CD4-positive, alpha-beta T cell (primary cell): ENCODE measurements around the gene NOS3. TPM values are rescaled to one million over a fixed set of nuclear protein-coding genes. Genes with fewer than 3 reads are reported as not detected.

Source experiments
- ATAC-seq: fragments of 200-7000 bp; cut with Tn5 transposase; one replicate; pipeline ENCODE4 v1.10.0; 2022; ENCODE audit warnings: mild to moderate bottlenecking; ENCODE audit not compliant: poor library complexity
- CTCF ChIA-PET: fragments of 350-600 bp; sonication (Branson Sonifier 250); formaldehyde crosslinking; loops from one replicate; lab custom pipeline; 2021; ENCODE audit warnings: antibody characterized with exemption, inconsistent platforms; lab: Charles Lee
- POLR2A ChIA-PET: fragments of 350-600 bp; sonication (Branson Sonifier 250); formaldehyde crosslinking; loops from one replicate; lab custom pipeline; 2021; ENCODE audit warnings: antibody characterized with exemption, inconsistent platforms; lab: Charles Lee
- DNase-seq, 14 experiments: peaks; one replicate each; pipeline ENCODE4 v3.0.0-alpha.2; 2013 to 2020; ENCODE audit warnings: mixed read lengths in 2 of 14
- H3K27ac ChIP-seq, 2 donors: one replicate each; pipeline versions ENCODE4 v1.5.1 to v1.7.0; 2013; ENCODE audit warnings: low read length in 2 of 2, low read depth in 1 of 2, mild to moderate bottlenecking in 1 of 2
- H3K27me3 ChIP-seq, 2 experiments: 1 replicate in 1 of 2; 2 replicates in 1 of 2; pipeline versions ENCODE4 v1.6.1 to v1.7.0; 2013; ENCODE audit warnings: low read length in 2 of 2, control low read depth in 1 of 2, mild to moderate bottlenecking in 1 of 2, moderate library complexity in 1 of 2; ENCODE audit not compliant: insufficient read depth in 2 of 2, control insufficient read depth in 1 of 2
- H3K36me3 ChIP-seq: one replicate; pipeline ENCODE4 v1.6.1; 2013; ENCODE audit warnings: low read length, control low read depth; ENCODE audit not compliant: insufficient read depth
- H3K4me1 ChIP-seq: one replicate; pipeline ENCODE4 v1.6.1; 2013; ENCODE audit warnings: low read length, control low read depth; ENCODE audit not compliant: insufficient read depth
- H3K4me3 ChIP-seq: one replicate; pipeline ENCODE4 v1.5.1; 2013; ENCODE audit warnings: mild to moderate bottlenecking, low read length, moderate library complexity
- H3K9me3 ChIP-seq, 2 experiments: 1 replicate in 1 of 2; 2 replicates in 1 of 2; pipeline versions ENCODE4 v1.6.1 to v1.7.0; 2013; ENCODE audit warnings: low read length in 2 of 2, mild to moderate bottlenecking in 2 of 2, control low read depth in 1 of 2, moderate library complexity in 1 of 2; ENCODE audit not compliant: control insufficient read depth in 1 of 2, insufficient read depth in 1 of 2
- H3K27ac Mint-ChIP-seq: one replicate; pipeline ENCODE4 v1.8.0; 2020; ENCODE audit warnings: mixed read lengths
- H3K27me3 Mint-ChIP-seq: one replicate; pipeline ENCODE4 v1.8.0; 2021; ENCODE audit warnings: mixed read lengths
- H3K36me3 Mint-ChIP-seq: one replicate; pipeline ENCODE4 v1.8.0; 2021; ENCODE audit warnings: low read depth, mixed read lengths
- H3K4me1 Mint-ChIP-seq: one replicate; pipeline ENCODE4 v1.8.0; 2021; ENCODE audit warnings: low read depth, mixed read lengths
- H3K4me3 Mint-ChIP-seq: one replicate; pipeline ENCODE4 v1.8.0; 2020; ENCODE audit warnings: mild to moderate bottlenecking, mixed read lengths
- H3K9me3 Mint-ChIP-seq: one replicate; pipeline ENCODE4 v1.8.0; 2020; ENCODE audit warnings: mixed read lengths
- intact Hi-C, 2 experiments: fragments of 100-400 bp; cut with DNase I in 1 of 2; cut with micrococcal nuclease in 1 of 2; formaldehyde crosslinking; loops; one replicate each; pipeline versions ENCODE4 v1.15.1 to v1.9.0; 2023 to 2025; cut with DNase I, micrococcal nuclease
- total RNA-seq, 174 experiments: library from RNA in 2 of 174; stranded (reverse) in 2 of 174; gene quantifications; one replicate each; pipeline ENCODE4 v1.2.3 and lab custom pipeline; 2021 to 2026
- TF ChIP-seq, protein P1 (sequence below): fragments of 200-600 bp; IDR thresholded peaks from one replicate; pipeline ENCODE4 v1.8.0; 2022; ENCODE audit warnings: antibody characterized with exemption, mild to moderate bottlenecking

The NOS3 gene
- total RNA-seq, 2 experiments from 2014 or later: 3.9 to 7.1 TPM

DNA sequence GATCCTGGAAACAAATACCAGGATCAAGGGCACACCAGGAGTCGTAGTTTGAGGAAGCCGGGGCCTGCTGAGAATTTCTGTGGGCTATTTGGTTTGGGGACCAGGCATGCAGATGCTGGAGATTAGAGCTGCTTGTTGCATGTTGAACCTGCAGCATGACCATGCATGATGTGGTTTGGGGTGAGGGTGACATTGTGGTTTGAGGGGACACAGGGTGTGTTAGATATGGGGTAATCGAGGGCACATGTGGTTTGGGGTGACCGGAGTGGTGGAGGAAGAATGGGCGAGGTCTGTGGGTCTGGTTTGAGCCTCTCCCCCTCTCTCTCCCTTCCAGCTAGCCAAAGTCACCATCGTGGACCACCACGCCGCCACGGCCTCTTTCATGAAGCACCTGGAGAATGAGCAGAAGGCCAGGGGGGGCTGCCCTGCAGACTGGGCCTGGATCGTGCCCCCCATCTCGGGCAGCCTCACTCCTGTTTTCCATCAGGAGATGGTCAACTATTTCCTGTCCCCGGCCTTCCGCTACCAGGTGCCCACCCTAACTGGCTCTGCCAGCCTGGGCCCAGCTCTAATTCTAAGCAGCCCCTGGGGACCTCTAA lies 10.2 kb downstream of the NOS3 start:
- Histone ChIP-seq H3K27ac (no peak overlapping the region), H3K4me1 (peaks cover 49% of the 10 kb centered on the region), H3K9me3 (no peaks in the 10 kb centered on the region), H3K27me3 (no peaks in the 10 kb centered on the region), H3K4me3 (no peak overlapping the region), H3K36me3 (peaks cover 5% of the 10 kb centered on the region)
- no peaks in the 10 kb centered on the region for H3K27me3 Mint-ChIP-seq
- intact Hi-C loops: no loop called here
- H3K4me1 Mint-ChIP-seq: peaks cover 47% of the 10 kb centered on the region
- ATAC-seq (no peak), DNase-seq (no peak)
- H3K9me3 Mint-ChIP-seq: no peaks in the 10 kb centered on the region
- CTCF ChIA-PET: no interaction called here
- no peak overlapping the region for H3K27ac Mint-ChIP-seq
- POLR2A ChIA-PET: interaction anchor here (1.1 kb wide), 1 partner anchor 27 kb away, joined by 4 read pairs; the partner anchor contains the start of gene ABCB8
- peaks cover 8% of the 10 kb centered on the region for H3K36me3 Mint-ChIP-seq
- TF ChIP-seq, protein P1, sequence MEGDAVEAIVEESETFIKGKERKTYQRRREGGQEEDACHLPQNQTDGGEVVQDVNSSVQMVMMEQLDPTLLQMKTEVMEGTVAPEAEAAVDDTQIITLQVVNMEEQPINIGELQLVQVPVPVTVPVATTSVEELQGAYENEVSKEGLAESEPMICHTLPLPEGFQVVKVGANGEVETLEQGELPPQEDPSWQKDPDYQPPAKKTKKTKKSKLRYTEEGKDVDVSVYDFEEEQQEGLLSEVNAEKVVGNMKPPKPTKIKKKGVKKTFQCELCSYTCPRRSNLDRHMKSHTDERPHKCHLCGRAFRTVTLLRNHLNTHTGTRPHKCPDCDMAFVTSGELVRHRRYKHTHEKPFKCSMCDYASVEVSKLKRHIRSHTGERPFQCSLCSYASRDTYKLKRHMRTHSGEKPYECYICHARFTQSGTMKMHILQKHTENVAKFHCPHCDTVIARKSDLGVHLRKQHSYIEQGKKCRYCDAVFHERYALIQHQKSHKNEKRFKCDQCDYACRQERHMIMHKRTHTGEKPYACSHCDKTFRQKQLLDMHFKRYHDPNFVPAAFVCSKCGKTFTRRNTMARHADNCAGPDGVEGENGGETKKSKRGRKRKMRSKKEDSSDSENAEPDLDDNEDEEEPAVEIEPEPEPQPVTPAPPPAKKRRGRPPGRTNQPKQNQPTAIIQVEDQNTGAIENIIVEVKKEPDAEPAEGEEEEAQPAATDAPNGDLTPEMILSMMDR: no peak
- H3K4me3 Mint-ChIP-seq: no peak overlapping the region

- Mint-ChIP-seq H3K36me3 (peaks cover 8% of the 10 kb centered on the region), H3K27ac (no peak overlapping the region), H3K9me3 (no peaks in the 10 kb centered on the region), H3K4me3 (no peak overlapping the region), H3K4me1 (peaks cover 46% of the 10 kb centered on the region), H3K27me3 (no peaks in the 10 kb centered on the region)
- Histone ChIP-seq H3K27ac (no peak overlapping the region), H3K36me3 (peaks cover 5% of the 10 kb centered on the region), H3K27me3 (no peaks in the 10 kb centered on the region), H3K4me1 (peaks cover 47% of the 10 kb centered on the region), H3K9me3 (no peaks in the 10 kb centered on the region), H3K4me3 (no peak overlapping the region)
- intact Hi-C loops: no loop called here
- ATAC-seq: no peak
- TF ChIP-seq, protein P1: no peak
- no peak for DNase-seq
- ChIA-PET POLR2A (interaction anchor here (1.1 kb wide), 1 partner anchor 27 kb away, joined by 4 read pairs; the partner anchor contains the start of gene ABCB8), CTCF (no interaction called here)
Measured at GRCh38 chr7:151001546-151001945, 10.7 kb downstream of the NOS3 start.

DNA sequence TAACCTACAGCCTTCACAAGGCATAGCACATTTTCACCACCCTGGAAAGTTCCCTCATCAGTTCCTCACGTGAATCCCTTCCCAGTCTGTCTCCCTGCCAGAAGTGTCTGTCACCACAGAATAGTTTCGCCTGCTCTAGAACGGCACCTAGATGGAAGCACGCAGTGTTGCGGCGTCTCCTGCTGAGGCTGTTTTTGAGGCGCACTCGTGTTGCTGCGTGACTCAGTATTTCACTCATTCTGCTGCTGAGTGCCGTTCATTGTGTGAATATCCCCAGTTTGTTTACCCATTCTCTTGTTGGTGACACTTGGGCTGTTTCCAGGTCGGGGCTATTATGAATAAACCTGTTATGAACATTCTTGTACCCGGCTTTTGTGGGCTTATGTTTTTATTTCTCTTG lies 12.8 kb downstream of the NOS3 start:
- H3K27ac ChIP-seq: no peak overlapping the region
- no peaks in the 10 kb centered on the region for H3K27me3 ChIP-seq
- no peak for ATAC-seq
- TF ChIP-seq, protein P1: no peak
- Mint-ChIP-seq H3K9me3 (no peaks in the 10 kb centered on the region), H3K4me1 (peaks cover 41% of the 10 kb centered on the region), H3K27ac (no peak overlapping the region), H3K4me3 (no peak overlapping the region), H3K36me3 (peaks cover 8% of the 10 kb centered on the region), H3K27me3 (no peaks in the 10 kb centered on the region)
- H3K4me1 ChIP-seq: peaks cover 47% of the 10 kb centered on the region
- ChIA-PET POLR2A (interaction anchor here (1.4 kb wide), 1 partner anchor 10 kb away, joined by 4 read pairs; no protein-coding TSS in a partner anchor), CTCF (no interaction called here)
- H3K36me3 ChIP-seq: peaks cover 5% of the 10 kb centered on the region
- no peaks in the 10 kb centered on the region for H3K9me3 ChIP-seq
- intact Hi-C loops: no loop called here
- no peak overlapping the region for H3K4me3 ChIP-seq
- no peak for DNase-seq
